ENCODE results near the gene CDK18. TPM values are rescaled to one million over a fixed set of nuclear protein-coding genes. Genes with fewer than 3 reads are reported as not detected.

The CDK18 gene
- total RNA-seq, 1 donor from 2014 or later: 17.8 TPM

- Histone ChIP-seq H4K20me1 (ENCODE audit: insufficient read depth, low read length) (no peaks in the 10 kb centered on the region), H3K4me1 (ENCODE audit: insufficient read depth, low read length) (no peaks in the 10 kb centered on the region), H3K36me3 (ENCODE audit: insufficient read depth, low read length) (no peaks in the 10 kb centered on the region), H3K9me3 (ENCODE audit: insufficient read depth, low read depth, low read length) (no peaks in the 10 kb centered on the region), H3K79me2 (ENCODE audit: insufficient read depth, low read length) (no peaks in the 10 kb centered on the region), H3K9ac (ENCODE audit: low read length) (no peak overlapping the region), H3K4me2 (ENCODE audit: low read length) (no peak overlapping the region), H2AFZ (ENCODE audit: low read depth, low read length) (no peak overlapping the region), H3K27ac (ENCODE audit: low read depth, low read length) (no peak overlapping the region), H3K27me3 (ENCODE audit: insufficient read depth, low read length) (peaks cover 24% of the 10 kb centered on the region), H3K4me3 (ENCODE audit: insufficient read depth, low read depth, low read length) (no peak overlapping the region)
- DNase-seq (ENCODE audit: low read depth) (no peak), FAIRE-seq (no peak)
- TF ChIP-seq, protein P1, sequence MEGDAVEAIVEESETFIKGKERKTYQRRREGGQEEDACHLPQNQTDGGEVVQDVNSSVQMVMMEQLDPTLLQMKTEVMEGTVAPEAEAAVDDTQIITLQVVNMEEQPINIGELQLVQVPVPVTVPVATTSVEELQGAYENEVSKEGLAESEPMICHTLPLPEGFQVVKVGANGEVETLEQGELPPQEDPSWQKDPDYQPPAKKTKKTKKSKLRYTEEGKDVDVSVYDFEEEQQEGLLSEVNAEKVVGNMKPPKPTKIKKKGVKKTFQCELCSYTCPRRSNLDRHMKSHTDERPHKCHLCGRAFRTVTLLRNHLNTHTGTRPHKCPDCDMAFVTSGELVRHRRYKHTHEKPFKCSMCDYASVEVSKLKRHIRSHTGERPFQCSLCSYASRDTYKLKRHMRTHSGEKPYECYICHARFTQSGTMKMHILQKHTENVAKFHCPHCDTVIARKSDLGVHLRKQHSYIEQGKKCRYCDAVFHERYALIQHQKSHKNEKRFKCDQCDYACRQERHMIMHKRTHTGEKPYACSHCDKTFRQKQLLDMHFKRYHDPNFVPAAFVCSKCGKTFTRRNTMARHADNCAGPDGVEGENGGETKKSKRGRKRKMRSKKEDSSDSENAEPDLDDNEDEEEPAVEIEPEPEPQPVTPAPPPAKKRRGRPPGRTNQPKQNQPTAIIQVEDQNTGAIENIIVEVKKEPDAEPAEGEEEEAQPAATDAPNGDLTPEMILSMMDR (IDR thresholded peaks at IDR 0.05; ENCODE audit: insufficient read depth, low read depth, low read length): no peak
- no peak overlapping the region for H3K27ac Mint-ChIP-seq (ENCODE audit: unreplicated experiment)
- peaks cover 68% of the 10 kb centered on the region for H3K27me3 Mint-ChIP-seq (ENCODE audit: low read depth, unreplicated experiment)
- H3K4me1 Mint-ChIP-seq (ENCODE audit: low read depth, unreplicated experiment): peaks cover 5% of the 10 kb centered on the region
- H3K9me3 Mint-ChIP-seq (ENCODE audit: unreplicated experiment): no peaks in the 10 kb centered on the region
- no peaks in the 10 kb centered on the region for H3K36me3 Mint-ChIP-seq (ENCODE audit: low read depth, unreplicated experiment)
- no peak overlapping the region for H3K4me3 Mint-ChIP-seq (ENCODE audit: unreplicated experiment)
Observed at GRCh38 chr1:205580140-205580922, 75.9 kb downstream of the CDK18 start.

GRCh38 chr1:205580923-205581180 is 76.4 kb downstream of the CDK18 start:
- Histone ChIP-seq H3K27me3 (ENCODE audit: insufficient read depth, low read length) (peaks cover 23% of the 10 kb centered on the region), H3K4me1 (ENCODE audit: insufficient read depth, low read length) (no peaks in the 10 kb centered on the region), H3K27ac (ENCODE audit: low read depth, low read length) (no peak overlapping the region), H3K79me2 (ENCODE audit: insufficient read depth, low read length) (no peaks in the 10 kb centered on the region), H3K9ac (ENCODE audit: low read length) (no peak overlapping the region), H3K4me3 (ENCODE audit: insufficient read depth, low read depth, low read length) (no peak overlapping the region), H3K36me3 (ENCODE audit: insufficient read depth, low read length) (no peaks in the 10 kb centered on the region), H3K9me3 (ENCODE audit: insufficient read depth, low read depth, low read length) (no peaks in the 10 kb centered on the region), H4K20me1 (ENCODE audit: insufficient read depth, low read length) (no peaks in the 10 kb centered on the region), H2AFZ (ENCODE audit: low read depth, low read length) (no peak overlapping the region), H3K4me2 (ENCODE audit: low read length) (no peak overlapping the region)
- no peak for TF ChIP-seq EZH2 (IDR thresholded peaks at IDR 0.05; ENCODE audit: insufficient read depth, low read length)
- TF ChIP-seq, protein P1 (IDR thresholded peaks at IDR 0.05; ENCODE audit: insufficient read depth, low read depth, low read length): no peak
- no peaks in the 10 kb centered on the region for H3K9me3 Mint-ChIP-seq (ENCODE audit: unreplicated experiment)
- H3K36me3 Mint-ChIP-seq (ENCODE audit: low read depth, unreplicated experiment): no peaks in the 10 kb centered on the region
- H3K27me3 Mint-ChIP-seq (ENCODE audit: low read depth, unreplicated experiment): peaks cover 64% of the 10 kb centered on the region
- DNase-seq (ENCODE audit: low read depth) (no peak), FAIRE-seq (no peak)
- H3K27ac Mint-ChIP-seq (ENCODE audit: unreplicated experiment): no peak overlapping the region
- H3K4me3 Mint-ChIP-seq (ENCODE audit: unreplicated experiment): no peak overlapping the region
- peaks cover 5% of the 10 kb centered on the region for H3K4me1 Mint-ChIP-seq (ENCODE audit: low read depth, unreplicated experiment)

DNA sequence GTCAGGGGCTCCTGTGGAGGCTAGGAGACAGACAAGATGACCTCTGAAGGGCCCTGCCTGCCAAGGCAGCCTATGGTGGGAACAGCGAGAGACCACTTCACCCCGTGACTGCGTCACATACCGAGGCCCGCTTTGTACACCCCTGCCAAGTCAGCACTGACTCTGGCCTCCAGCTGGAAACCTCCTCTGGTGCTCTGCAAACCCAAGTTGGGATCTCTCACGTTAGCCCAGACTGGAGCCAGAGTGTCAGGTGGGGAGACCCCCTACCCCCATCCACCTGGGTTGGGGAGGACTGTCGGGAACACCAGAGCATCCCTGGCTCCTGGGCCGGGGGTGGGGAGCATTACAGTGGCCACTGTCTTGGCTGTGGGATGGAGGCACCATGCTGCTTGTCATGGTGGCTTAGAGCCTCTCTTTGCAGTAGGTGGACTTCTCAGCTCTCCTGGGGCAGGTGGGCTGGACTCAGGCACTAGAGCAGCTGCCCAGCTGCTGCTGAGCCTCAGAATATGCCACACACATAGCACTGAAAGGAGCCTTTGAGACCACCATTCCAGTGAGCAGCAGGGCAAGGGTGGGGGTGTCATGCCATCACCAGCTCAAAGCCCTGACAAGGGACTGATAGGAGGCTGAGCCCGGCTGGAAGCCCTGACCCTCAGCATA is 77.0 kb downstream of the CDK18 start:
- TF ChIP-seq EZH2 (IDR thresholded peaks at IDR 0.05; ENCODE audit: insufficient read depth, low read length): no peak
- TF ChIP-seq, protein P1 (IDR thresholded peaks at IDR 0.05; ENCODE audit: insufficient read depth, low read depth, low read length): no peak
- Mint-ChIP-seq H3K4me3 (ENCODE audit: unreplicated experiment) (no peak overlapping the region), H3K9me3 (ENCODE audit: unreplicated experiment) (no peaks in the 10 kb centered on the region), H3K36me3 (ENCODE audit: low read depth, unreplicated experiment) (no peaks in the 10 kb centered on the region), H3K4me1 (ENCODE audit: low read depth, unreplicated experiment) (peaks cover 5% of the 10 kb centered on the region), H3K27ac (ENCODE audit: unreplicated experiment) (no peak overlapping the region), H3K27me3 (ENCODE audit: low read depth, unreplicated experiment) (peaks cover 62% of the 10 kb centered on the region)
- H2AFZ ChIP-seq (ENCODE audit: low read depth, low read length): no peak overlapping the region
- no peaks in the 10 kb centered on the region for H3K36me3 ChIP-seq (ENCODE audit: insufficient read depth, low read length)
- no peak overlapping the region for H3K9ac ChIP-seq (ENCODE audit: low read length)
- DNase-seq (ENCODE audit: low read depth): no peak
- H3K9me3 ChIP-seq (ENCODE audit: insufficient read depth, low read depth, low read length): no peaks in the 10 kb centered on the region
- no peak overlapping the region for H3K4me2 ChIP-seq (ENCODE audit: low read length)
- H3K4me3 ChIP-seq (ENCODE audit: insufficient read depth, low read depth, low read length): no peak overlapping the region
- H3K27ac ChIP-seq (ENCODE audit: low read depth, low read length): no peak overlapping the region
- no peak for FAIRE-seq
- H3K4me1 ChIP-seq (ENCODE audit: insufficient read depth, low read length): no peaks in the 10 kb centered on the region
- H3K27me3 ChIP-seq (ENCODE audit: insufficient read depth, low read length): peaks cover 20% of the 10 kb centered on the region
- H4K20me1 ChIP-seq (ENCODE audit: insufficient read depth, low read length): no peaks in the 10 kb centered on the region
- no peaks in the 10 kb centered on the region for H3K79me2 ChIP-seq (ENCODE audit: insufficient read depth, low read length)

Data from astrocyte (in vitro differentiated cells and primary cell).